Activated T-cell treated with anti-CD3 and anti-CD28 coated beads, Interleukin-2, amount 50 U/mL, for 24 hours (primary cell): ENCODE results near the gene KCNAB3.

Experiments
- DNase-seq: peaks from one replicate; pipeline ENCODE4 v3.0.0-alpha.2; 2020
- H3K27ac Mint-ChIP-seq: 2 replicates; pipeline ENCODE4 v1.8.0; 2020; ENCODE audit warnings: mild to moderate bottlenecking, mixed read lengths
- H3K27me3 Mint-ChIP-seq: 2 replicates; pipeline ENCODE4 v1.8.0; 2020; ENCODE audit warnings: mixed read lengths
- H3K36me3 Mint-ChIP-seq: 2 replicates; pipeline ENCODE4 v1.8.0; 2020; ENCODE audit warnings: low read depth, mixed read lengths
- H3K4me1 Mint-ChIP-seq: 2 replicates; pipeline ENCODE4 v1.8.0; 2020; ENCODE audit warnings: low read depth, mixed read lengths
- H3K4me3 Mint-ChIP-seq: 2 replicates; pipeline ENCODE4 v1.8.0; 2020; ENCODE audit warnings: mild to moderate bottlenecking, moderate library complexity, mixed read lengths
- H3K9me3 Mint-ChIP-seq: 2 replicates; pipeline ENCODE4 v1.8.0; 2020; ENCODE audit warnings: mixed read lengths

The KCNAB3 gene

GRCh38 chr17:7883781-7884386 is 45.8 kb downstream of the KCNAB3 start:
- peak overlapping the region; percentile 85 for H3K27ac Mint-ChIP-seq
- no peaks in the 10 kb centered on the region for H3K27me3 Mint-ChIP-seq
- H3K36me3 Mint-ChIP-seq, result peaks cover 17% of the 10 kb centered on the region
- no peaks in the 10 kb centered on the region for H3K9me3 Mint-ChIP-seq
- H3K4me3 Mint-ChIP-seq, result no peak overlapping the region
- DNase-seq, result no peak
- peaks cover 3% of the 10 kb centered on the region for H3K4me1 Mint-ChIP-seq

GRCh38 chr17:7882629-7883028 is 47.0 kb downstream of the KCNAB3 start:
- no peak overlapping the region for H3K4me3 Mint-ChIP-seq
- H3K9me3 Mint-ChIP-seq, result no peaks in the 10 kb centered on the region
- H3K4me1 Mint-ChIP-seq, result peaks cover 4% of the 10 kb centered on the region
- DNase-seq, result no peak
- peaks cover 22% of the 10 kb centered on the region for H3K36me3 Mint-ChIP-seq
- no peaks in the 10 kb centered on the region for H3K27me3 Mint-ChIP-seq
- H3K27ac Mint-ChIP-seq, result no peak overlapping the region

GRCh38 chr17:7882068-7882467 is 47.6 kb downstream of the KCNAB3 start:
- Mint-ChIP-seq H3K9me3 (no peaks in the 10 kb centered on the region), H3K4me1 (peaks cover 6% of the 10 kb centered on the region), H3K4me3 (no peak overlapping the region), H3K36me3 (peaks cover 26% of the 10 kb centered on the region), H3K27me3 (no peaks in the 10 kb centered on the region), H3K27ac (no peak overlapping the region)
- no peak for DNase-seq

GRCh38 chr17:7881276-7882054 is 48.2 kb downstream of the KCNAB3 start:
- no peaks in the 10 kb centered on the region for H3K27me3 Mint-ChIP-seq
- no peak for DNase-seq

GRCh38 chr17:7880076-7880868 is 49.4 kb downstream of the KCNAB3 start:
- no peak for DNase-seq
- Mint-ChIP-seq H3K9me3 (no peaks in the 10 kb centered on the region), H3K4me3 (no peak overlapping the region), H3K27me3 (no peaks in the 10 kb centered on the region), H3K27ac (no peak overlapping the region), H3K4me1 (peaks cover 9% of the 10 kb centered on the region), H3K36me3 (peaks cover 27% of the 10 kb centered on the region)

More at GRCh38 chr17:7881276-7882054, 48.2 kb downstream of the KCNAB3 start:
- Mint-ChIP-seq H3K4me1 (peaks cover 6% of the 10 kb centered on the region), H3K4me3 (no peak overlapping the region), H3K36me3 (peaks cover 27% of the 10 kb centered on the region), H3K9me3 (no peaks in the 10 kb centered on the region), H3K27ac (no peak overlapping the region)

GRCh38 chr17:7878234-7878633 is 51.4 kb downstream of the KCNAB3 start:
- Mint-ChIP-seq H3K4me1 (peaks cover 9% of the 10 kb centered on the region), H3K36me3 (peaks cover 44% of the 10 kb centered on the region), H3K4me3 (no peak overlapping the region), H3K27me3 (no peaks in the 10 kb centered on the region), H3K27ac (no peak overlapping the region), H3K9me3 (no peaks in the 10 kb centered on the region)
- DNase-seq, result no peak

- H3K4me3 Mint-ChIP-seq, result no peak overlapping the region
- peaks cover 59% of the 10 kb centered on the region for H3K36me3 Mint-ChIP-seq
- no peaks in the 10 kb centered on the region for H3K9me3 Mint-ChIP-seq
- H3K27me3 Mint-ChIP-seq, result no peaks in the 10 kb centered on the region
- DNase-seq, result no peak
- H3K27ac Mint-ChIP-seq, result no peak overlapping the region
- H3K4me1 Mint-ChIP-seq, result peaks cover 11% of the 10 kb centered on the region
These were observed 53.8 kb downstream of the KCNAB3 start for GRCh38 chr17:7875804-7876370.

- H3K9me3 Mint-ChIP-seq, result no peaks in the 10 kb centered on the region
- H3K4me1 Mint-ChIP-seq, result peaks cover 24% of the 10 kb centered on the region
- DNase-seq, result no peak
- H3K27me3 Mint-ChIP-seq, result no peaks in the 10 kb centered on the region
- no peak overlapping the region for H3K27ac Mint-ChIP-seq
- no peak overlapping the region for H3K4me3 Mint-ChIP-seq
- peaks cover 59% of the 10 kb centered on the region for H3K36me3 Mint-ChIP-seq
These were observed 56.6 kb downstream of the KCNAB3 start for GRCh38 chr17:7873051-7873450.
